Measurements from ENCODE around the gene GATA3.

DNA sequence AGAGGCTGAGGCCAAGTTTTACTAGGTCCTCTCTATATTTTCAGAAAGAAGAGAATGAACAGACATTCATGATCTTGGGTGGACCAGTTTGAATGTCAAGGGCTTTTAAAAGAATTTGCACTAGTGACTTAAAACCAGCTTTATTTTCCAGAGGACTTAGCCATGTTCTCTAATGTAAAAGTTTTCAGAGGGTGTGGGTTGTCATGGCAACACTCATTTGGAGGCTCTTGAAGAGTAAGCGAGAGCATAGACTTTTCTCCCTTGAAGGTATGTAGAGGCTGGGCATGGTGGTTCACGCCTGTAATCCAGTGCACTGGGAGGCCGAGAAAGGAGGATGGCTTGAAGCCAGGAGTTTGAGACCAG is 61.1 kb downstream of the GATA3 start:
- no peak for TF ChIP-seq CTCF (IDR thresholded peaks at IDR 0.05)
- TF ChIP-seq ZFX (IDR thresholded peaks at IDR 0.05; ENCODE audit: borderline replicate concordance): no peak

Data from 22Rv1 (cell line).